ENCODE measurements around the gene GLRA1.
A peak's percentile ranks its signal among the peaks of the same experiment; 100 is the strongest.
"Not testable (repeated sequence)": the region's sequence is repeated elsewhere in the genome, so short reads cannot be mapped to it uniquely, and the experiment has no call there.

GLRA1 gene

GRCh38 chr5:151798674-151799073 is 126.0 kb downstream of the GLRA1 start:
- H3K4me1 ChIP-seq, result no peaks in the 10 kb centered on the region
- no peak overlapping the region for H3K4me3 ChIP-seq (ENCODE audit: low read depth, low read length)
- no peaks in the 10 kb centered on the region for H3K27me3 ChIP-seq
- no peak for DNase-seq
- TF ChIP-seq CTCF (IDR thresholded peaks at IDR 0.05; ENCODE audit: low read depth, low read length), result no peak
- H3K9me3 ChIP-seq, result no peaks in the 10 kb centered on the region
- H3K36me3 ChIP-seq, result peaks cover 97% of the 10 kb centered on the region

GRCh38 chr5:151795426-151795825 is 129.2 kb downstream of the GLRA1 start:
- Histone ChIP-seq H3K4me1 (no peaks in the 10 kb centered on the region), H3K4me3 (ENCODE audit: low read depth, low read length) (no peak overlapping the region), H3K36me3 (peaks cover 97% of the 10 kb centered on the region), H3K9me3 (no peaks in the 10 kb centered on the region), H3K27me3 (no peaks in the 10 kb centered on the region)
- no peak for TF ChIP-seq CTCF (IDR thresholded peaks at IDR 0.05; ENCODE audit: low read depth, low read length)
- DNase-seq, result no peak

GRCh38 chr5:151793358-151793757 is 131.3 kb downstream of the GLRA1 start:
- Histone ChIP-seq H3K27me3 (no peaks in the 10 kb centered on the region), H3K36me3 (peaks cover 99% of the 10 kb centered on the region), H3K4me3 (ENCODE audit: low read depth, low read length) (no peak overlapping the region), H3K9me3 (no peaks in the 10 kb centered on the region), H3K4me1 (no peaks in the 10 kb centered on the region)
- TF ChIP-seq CTCF (IDR thresholded peaks at IDR 0.05; ENCODE audit: low read depth, low read length), result no peak
- no peak for DNase-seq

GRCh38 chr5:151787817-151788216 is 136.8 kb downstream of the GLRA1 start:
- Histone ChIP-seq H3K9me3 (no peaks in the 10 kb centered on the region), H3K36me3 (peaks cover 64% of the 10 kb centered on the region), H3K4me3 (ENCODE audit: low read depth, low read length) (no peak overlapping the region), H3K4me1 (no peaks in the 10 kb centered on the region), H3K27me3 (no peaks in the 10 kb centered on the region)
- no peak for DNase-seq
- no peak for TF ChIP-seq CTCF (IDR thresholded peaks at IDR 0.05; ENCODE audit: low read depth, low read length)

- H3K4me1 ChIP-seq, result peaks cover 3% of the 10 kb centered on the region; the same call in 1 of the 2 replicates
- peak; percentile 15; the same call in 1 of the 2 replicates for TF ChIP-seq CTCF (IDR thresholded peaks at IDR 0.05; ENCODE audit: low read depth, low read length)
- no peaks in the 10 kb centered on the region for H3K9me3 ChIP-seq
- H3K36me3 ChIP-seq, result peaks cover 50% of the 10 kb centered on the region
- DNase-seq, result no peak
- H3K27me3 ChIP-seq, result no peaks in the 10 kb centered on the region
- no peak overlapping the region for H3K4me3 ChIP-seq (ENCODE audit: low read depth, low read length)
Measured at GRCh38 chr5:151786468-151786867, 138.2 kb downstream of the GLRA1 start.

GRCh38 chr5:151784141-151784540 is 140.5 kb downstream of the GLRA1 start:
- H3K4me1 ChIP-seq, result peaks cover 3% of the 10 kb centered on the region; the same call in 1 of the 2 replicates
- no peak for DNase-seq
- no peaks in the 10 kb centered on the region for H3K9me3 ChIP-seq
- no peaks in the 10 kb centered on the region for H3K27me3 ChIP-seq
- TF ChIP-seq CTCF (IDR thresholded peaks at IDR 0.05; ENCODE audit: low read depth, low read length), result no peak
- peaks cover 31% of the 10 kb centered on the region for H3K36me3 ChIP-seq
- no peak overlapping the region for H3K4me3 ChIP-seq (ENCODE audit: low read depth, low read length)

- H3K4me3 ChIP-seq (ENCODE audit: low read depth, low read length); H3K27me3 ChIP-seq; DNase-seq; H3K9me3 ChIP-seq; H3K4me1 ChIP-seq: not testable (repeated sequence)
- peaks cover 27% of the 10 kb centered on the region for H3K36me3 ChIP-seq
Measured at GRCh38 chr5:151783664-151784063, 141.0 kb downstream of the GLRA1 start.
